HEK293 (cell line): ENCODE results near the gene ALOX12B.

Source experiments
- KLF7 ChIP-seq: fragments of 450-650 bp; formaldehyde crosslinking; IDR thresholded peaks from 2 replicates; pipeline ENCODE4 v1.5.1; 2016; ENCODE audit warnings: missing biosample characterization, missing genetic modification characterization, borderline replicate concordance
- KLF8 ChIP-seq: fragments of 450-650 bp; formaldehyde crosslinking; IDR thresholded peaks from 2 replicates; pipeline ENCODE4 v1.5.1; 2016; ENCODE audit warnings: missing biosample characterization, missing genetic modification characterization
- MYNN ChIP-seq: fragments of 450-650 bp; formaldehyde crosslinking; IDR thresholded peaks from 2 replicates; pipeline ENCODE4 v1.5.1; 2016; ENCODE audit warnings: missing biosample characterization, missing genetic modification characterization, borderline replicate concordance
- SP2 ChIP-seq: fragments of 450-650 bp; formaldehyde crosslinking; IDR thresholded peaks from 2 replicates; pipeline ENCODE4 v1.5.1; 2016; ENCODE audit warnings: missing biosample characterization, missing genetic modification characterization
- SP7 ChIP-seq: fragments of 450-650 bp; formaldehyde crosslinking; IDR thresholded peaks from 2 replicates; pipeline ENCODE4 v1.5.1; 2016; ENCODE audit warnings: missing biosample characterization, missing genetic modification characterization
- ZBTB17 ChIP-seq: fragments of 450-650 bp; formaldehyde crosslinking; IDR thresholded peaks from 2 replicates; pipeline ENCODE4 v1.5.1; 2016; ENCODE audit warnings: missing biosample characterization, missing genetic modification characterization
- ZBTB8A ChIP-seq: fragments of 450-650 bp; formaldehyde crosslinking; IDR thresholded peaks from 2 replicates; pipeline ENCODE4 v1.5.1; 2016; ENCODE audit warnings: missing biosample characterization, missing genetic modification characterization
- ZEB2 ChIP-seq: fragments of 450-650 bp; formaldehyde crosslinking; IDR thresholded peaks from 2 replicates; pipeline ENCODE4 v1.5.1; 2016; ENCODE audit warnings: missing biosample characterization, missing genetic modification characterization
- ZFHX2 ChIP-seq: fragments of 450-650 bp; formaldehyde crosslinking; conservative IDR thresholded peaks from 2 replicates; pipeline ENCODE4 v1.5.1; 2016; ENCODE audit warnings: missing biosample characterization, missing genetic modification characterization
- ZNF10 ChIP-seq: fragments of 450-650 bp; formaldehyde crosslinking; IDR thresholded peaks from 2 replicates; pipeline ENCODE4 v1.5.1; 2017; ENCODE audit warnings: missing biosample characterization, missing genetic modification characterization
- ZNF174 ChIP-seq: fragments of 450-650 bp; formaldehyde crosslinking; IDR thresholded peaks from 2 replicates; pipeline ENCODE4 v1.5.0; 2017; ENCODE audit warnings: missing biosample characterization, mild to moderate bottlenecking, missing genetic modification characterization
- ZNF24 ChIP-seq: fragments of 450-650 bp; formaldehyde crosslinking; IDR thresholded peaks from 2 replicates; pipeline ENCODE4 v1.5.1; 2016; ENCODE audit warnings: missing biosample characterization, missing genetic modification characterization
- ZNF302 ChIP-seq: fragments of 450-650 bp; formaldehyde crosslinking; IDR thresholded peaks from 2 replicates; pipeline ENCODE4 v1.5.1; 2016; ENCODE audit warnings: missing biosample characterization, missing genetic modification characterization, low read depth
- ZNF416 ChIP-seq: fragments of 450-650 bp; formaldehyde crosslinking; IDR thresholded peaks from 2 replicates; pipeline ENCODE4 v1.5.1; 2016; ENCODE audit warnings: missing biosample characterization, missing genetic modification characterization
- ZNF548 ChIP-seq: fragments of 450-650 bp; formaldehyde crosslinking; IDR thresholded peaks from 2 replicates; pipeline ENCODE4 v1.5.1; 2016; ENCODE audit warnings: missing biosample characterization, missing genetic modification characterization
- ZNF555 ChIP-seq: fragments of 450-650 bp; formaldehyde crosslinking; conservative IDR thresholded peaks from 2 replicates; pipeline ENCODE4 v1.5.1; 2017; ENCODE audit warnings: missing biosample characterization, mild to moderate bottlenecking, missing genetic modification characterization, inconsistent platforms
- ZNF600 ChIP-seq: fragments of 450-650 bp; formaldehyde crosslinking; IDR thresholded peaks from 2 replicates; pipeline ENCODE4 v1.5.1; 2016; ENCODE audit warnings: missing biosample characterization, missing genetic modification characterization
- ZNF629 ChIP-seq: fragments of 450-650 bp; formaldehyde crosslinking; IDR thresholded peaks from 2 replicates; pipeline ENCODE4 v1.5.1; 2017; ENCODE audit warnings: missing biosample characterization, missing genetic modification characterization
- ZNF670 ChIP-seq: fragments of 450-650 bp; formaldehyde crosslinking; IDR thresholded peaks from 2 replicates; pipeline ENCODE4 v1.5.1; 2016; ENCODE audit warnings: missing biosample characterization, missing genetic modification characterization, low read depth
- ZNF837 ChIP-seq: fragments of 450-650 bp; formaldehyde crosslinking; IDR thresholded peaks from 2 replicates; pipeline ENCODE4 v1.5.1; 2016; ENCODE audit warnings: missing biosample characterization, missing genetic modification characterization
- ZNF843 ChIP-seq: fragments of 450-650 bp; formaldehyde crosslinking; IDR thresholded peaks from 2 replicates; pipeline ENCODE4 v1.5.1; 2016; ENCODE audit warnings: missing biosample characterization, missing genetic modification characterization
- TF ChIP-seq, protein P1 (sequence below): fragments of 450-650 bp; formaldehyde crosslinking; IDR thresholded peaks from 2 replicates; pipeline ENCODE4 v1.5.1; 2017; ENCODE audit warnings: missing biosample characterization, missing genetic modification characterization
- TF ChIP-seq, protein P2 (sequence below): fragments of 450-650 bp; formaldehyde crosslinking; conservative IDR thresholded peaks from 2 replicates; pipeline ENCODE4 v1.5.1; 2016; ENCODE audit warnings: low read depth, missing biosample characterization, missing genetic modification characterization
- TF ChIP-seq, protein P3 (sequence below): fragments of 450-650 bp; formaldehyde crosslinking; IDR thresholded peaks from 2 replicates; pipeline ENCODE4 v1.5.1; 2017; ENCODE audit warnings: missing biosample characterization, missing genetic modification characterization
- TF ChIP-seq, protein P4 (sequence below): sonication (generic); formaldehyde crosslinking; IDR thresholded peaks from 2 replicates; pipeline ENCODE4 v1.8.1; 2022; ENCODE audit warnings: mild to moderate bottlenecking, moderate library complexity, missing genetic modification reagents
- TF ChIP-seq, protein P5 (sequence below): fragments of 450-650 bp; formaldehyde crosslinking; IDR thresholded peaks from 2 replicates; pipeline ENCODE4 v1.5.1; 2016; ENCODE audit warnings: missing biosample characterization, missing genetic modification characterization
- TF ChIP-seq, protein P6 (sequence below): fragments of 450-650 bp; formaldehyde crosslinking; IDR thresholded peaks from 2 replicates; pipeline ENCODE4 v1.5.1; 2016; ENCODE audit warnings: missing biosample characterization, missing genetic modification characterization

Gene ALOX12B

DNA sequence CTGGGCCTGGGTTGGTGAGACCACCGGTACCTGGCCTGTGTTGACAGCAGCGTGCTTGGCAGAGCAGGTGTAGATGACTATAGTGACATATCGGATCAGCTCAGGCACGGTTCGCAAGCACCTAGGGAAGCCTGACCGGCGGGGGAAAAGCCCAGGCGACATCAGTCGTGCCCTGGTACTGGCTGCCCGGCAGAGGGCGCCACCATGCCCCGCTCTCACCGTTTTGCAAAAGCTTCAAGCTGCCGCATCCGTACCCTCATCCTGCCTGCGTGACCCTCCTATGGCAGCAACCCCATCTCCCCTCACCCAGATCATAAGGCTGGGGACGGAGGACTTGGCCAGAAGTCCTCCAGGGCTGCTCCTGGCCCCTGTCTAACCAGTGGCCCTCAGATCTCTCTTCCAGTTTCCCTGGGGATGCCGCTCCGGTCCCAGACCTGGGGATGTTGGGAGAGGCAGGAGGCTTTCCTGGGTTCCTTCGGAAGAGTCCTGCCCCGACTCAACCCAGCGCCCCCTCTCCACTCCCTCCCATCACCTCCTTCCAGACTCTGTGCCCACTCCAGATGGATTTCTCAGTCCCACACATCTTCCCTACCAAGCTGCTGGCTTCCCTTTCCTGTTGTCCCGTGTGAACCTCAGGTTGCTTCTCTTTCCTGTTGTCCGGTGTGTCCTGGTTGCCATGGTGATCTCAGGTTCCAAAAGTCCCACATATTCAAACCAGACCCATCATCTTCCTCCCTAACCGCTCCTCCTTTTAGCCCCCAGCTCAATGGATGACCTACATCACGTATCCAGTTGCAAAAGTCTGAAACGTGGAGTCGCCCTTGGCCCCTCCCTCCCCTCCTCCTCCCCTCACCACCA, 13.7 kb downstream of the ALOX12B start (continued):
- TF ChIP-seq, protein P1, sequence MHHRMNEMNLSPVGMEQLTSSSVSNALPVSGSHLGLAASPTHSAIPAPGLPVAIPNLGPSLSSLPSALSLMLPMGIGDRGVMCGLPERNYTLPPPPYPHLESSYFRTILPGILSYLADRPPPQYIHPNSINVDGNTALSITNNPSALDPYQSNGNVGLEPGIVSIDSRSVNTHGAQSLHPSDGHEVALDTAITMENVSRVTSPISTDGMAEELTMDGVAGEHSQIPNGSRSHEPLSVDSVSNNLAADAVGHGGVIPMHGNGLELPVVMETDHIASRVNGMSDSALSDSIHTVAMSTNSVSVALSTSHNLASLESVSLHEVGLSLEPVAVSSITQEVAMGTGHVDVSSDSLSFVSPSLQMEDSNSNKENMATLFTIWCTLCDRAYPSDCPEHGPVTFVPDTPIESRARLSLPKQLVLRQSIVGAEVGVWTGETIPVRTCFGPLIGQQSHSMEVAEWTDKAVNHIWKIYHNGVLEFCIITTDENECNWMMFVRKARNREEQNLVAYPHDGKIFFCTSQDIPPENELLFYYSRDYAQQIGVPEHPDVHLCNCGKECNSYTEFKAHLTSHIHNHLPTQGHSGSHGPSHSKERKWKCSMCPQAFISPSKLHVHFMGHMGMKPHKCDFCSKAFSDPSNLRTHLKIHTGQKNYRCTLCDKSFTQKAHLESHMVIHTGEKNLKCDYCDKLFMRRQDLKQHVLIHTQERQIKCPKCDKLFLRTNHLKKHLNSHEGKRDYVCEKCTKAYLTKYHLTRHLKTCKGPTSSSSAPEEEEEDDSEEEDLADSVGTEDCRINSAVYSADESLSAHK (tag by site-specific recombination) = no peak
- TF ChIP-seq ZNF174 (tag by site-specific recombination) (no peak), MYNN (tag by site-specific recombination) (0 out of 2 replicates have a peak, but pooled peaks have one; percentile 13), ZFHX2 (tag by site-specific recombination) (0 out of 2 replicates have a peak, but pooled peaks have one; percentile 5), SP7 (tag by site-specific recombination) (peak; percentile 43; the same call in 1 of the 2 replicates), SP2 (no peak), ZNF416 (tag by site-specific recombination) (peak; percentile 91), ZNF600 (tag by site-specific recombination) (peak; percentile 62), ZNF629 (tag by site-specific recombination) (peak; percentile 45; the same call in 1 of the 2 replicates), ZNF837 (tag by site-specific recombination) (no peak), KLF7 (tag by site-specific recombination) (no peak), ZBTB8A (tag by site-specific recombination) (0 out of 2 replicates have a peak, but pooled peaks have one; percentile 23), ZNF10 (tag by site-specific recombination) (no peak), ZNF548 (tag by site-specific recombination) (no peak), ZNF670 (tag by site-specific recombination) (no peak), KLF8 (tag by site-specific recombination) (no peak), ZNF24 (no peak), ZNF555 (no peak), ZBTB17 (tag by site-specific recombination) (peak; percentile 69), ZNF843 (tag by site-specific recombination) (no peak), ZEB2 (tag by site-specific recombination) (peak; percentile 27; the same call in 1 of the 2 replicates), ZNF302 (no peak)
- TF ChIP-seq, protein P2, sequence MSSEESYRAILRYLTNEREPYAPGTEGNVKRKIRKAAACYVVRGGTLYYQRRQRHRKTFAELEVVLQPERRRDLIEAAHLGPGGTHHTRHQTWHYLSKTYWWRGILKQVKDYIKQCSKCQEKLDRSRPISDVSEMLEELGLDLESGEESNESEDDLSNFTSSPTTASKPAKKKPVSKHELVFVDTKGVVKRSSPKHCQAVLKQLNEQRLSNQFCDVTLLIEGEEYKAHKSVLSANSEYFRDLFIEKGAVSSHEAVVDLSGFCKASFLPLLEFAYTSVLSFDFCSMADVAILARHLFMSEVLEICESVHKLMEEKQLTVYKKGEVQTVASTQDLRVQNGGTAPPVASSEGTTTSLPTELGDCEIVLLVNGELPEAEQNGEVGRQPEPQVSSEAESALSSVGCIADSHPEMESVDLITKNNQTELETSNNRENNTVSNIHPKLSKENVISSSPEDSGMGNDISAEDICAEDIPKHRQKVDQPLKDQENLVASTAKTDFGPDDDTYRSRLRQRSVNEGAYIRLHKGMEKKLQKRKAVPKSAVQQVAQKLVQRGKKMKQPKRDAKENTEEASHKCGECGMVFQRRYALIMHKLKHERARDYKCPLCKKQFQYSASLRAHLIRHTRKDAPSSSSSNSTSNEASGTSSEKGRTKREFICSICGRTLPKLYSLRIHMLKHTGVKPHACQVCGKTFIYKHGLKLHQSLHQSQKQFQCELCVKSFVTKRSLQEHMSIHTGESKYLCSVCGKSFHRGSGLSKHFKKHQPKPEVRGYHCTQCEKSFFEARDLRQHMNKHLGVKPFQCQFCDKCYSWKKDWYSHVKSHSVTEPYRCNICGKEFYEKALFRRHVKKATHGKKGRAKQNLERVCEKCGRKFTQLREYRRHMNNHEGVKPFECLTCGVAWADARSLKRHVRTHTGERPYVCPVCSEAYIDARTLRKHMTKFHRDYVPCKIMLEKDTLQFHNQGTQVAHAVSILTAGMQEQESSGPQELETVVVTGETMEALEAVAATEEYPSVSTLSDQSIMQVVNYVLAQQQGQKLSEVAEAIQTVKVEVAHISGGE (tag by site-specific recombination) = peak; percentile 62
- TF ChIP-seq, protein P3, sequence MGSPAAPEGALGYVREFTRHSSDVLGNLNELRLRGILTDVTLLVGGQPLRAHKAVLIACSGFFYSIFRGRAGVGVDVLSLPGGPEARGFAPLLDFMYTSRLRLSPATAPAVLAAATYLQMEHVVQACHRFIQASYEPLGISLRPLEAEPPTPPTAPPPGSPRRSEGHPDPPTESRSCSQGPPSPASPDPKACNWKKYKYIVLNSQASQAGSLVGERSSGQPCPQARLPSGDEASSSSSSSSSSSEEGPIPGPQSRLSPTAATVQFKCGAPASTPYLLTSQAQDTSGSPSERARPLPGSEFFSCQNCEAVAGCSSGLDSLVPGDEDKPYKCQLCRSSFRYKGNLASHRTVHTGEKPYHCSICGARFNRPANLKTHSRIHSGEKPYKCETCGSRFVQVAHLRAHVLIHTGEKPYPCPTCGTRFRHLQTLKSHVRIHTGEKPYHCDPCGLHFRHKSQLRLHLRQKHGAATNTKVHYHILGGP = no peak
- TF ChIP-seq, protein P4, sequence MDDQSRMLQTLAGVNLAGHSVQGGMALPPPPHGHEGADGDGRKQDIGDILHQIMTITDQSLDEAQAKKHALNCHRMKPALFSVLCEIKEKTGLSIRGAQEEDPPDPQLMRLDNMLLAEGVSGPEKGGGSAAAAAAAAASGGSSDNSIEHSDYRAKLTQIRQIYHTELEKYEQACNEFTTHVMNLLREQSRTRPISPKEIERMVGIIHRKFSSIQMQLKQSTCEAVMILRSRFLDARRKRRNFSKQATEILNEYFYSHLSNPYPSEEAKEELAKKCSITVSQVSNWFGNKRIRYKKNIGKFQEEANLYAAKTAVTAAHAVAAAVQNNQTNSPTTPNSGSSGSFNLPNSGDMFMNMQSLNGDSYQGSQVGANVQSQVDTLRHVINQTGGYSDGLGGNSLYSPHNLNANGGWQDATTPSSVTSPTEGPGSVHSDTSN = no peak
- TF ChIP-seq, protein P5, sequence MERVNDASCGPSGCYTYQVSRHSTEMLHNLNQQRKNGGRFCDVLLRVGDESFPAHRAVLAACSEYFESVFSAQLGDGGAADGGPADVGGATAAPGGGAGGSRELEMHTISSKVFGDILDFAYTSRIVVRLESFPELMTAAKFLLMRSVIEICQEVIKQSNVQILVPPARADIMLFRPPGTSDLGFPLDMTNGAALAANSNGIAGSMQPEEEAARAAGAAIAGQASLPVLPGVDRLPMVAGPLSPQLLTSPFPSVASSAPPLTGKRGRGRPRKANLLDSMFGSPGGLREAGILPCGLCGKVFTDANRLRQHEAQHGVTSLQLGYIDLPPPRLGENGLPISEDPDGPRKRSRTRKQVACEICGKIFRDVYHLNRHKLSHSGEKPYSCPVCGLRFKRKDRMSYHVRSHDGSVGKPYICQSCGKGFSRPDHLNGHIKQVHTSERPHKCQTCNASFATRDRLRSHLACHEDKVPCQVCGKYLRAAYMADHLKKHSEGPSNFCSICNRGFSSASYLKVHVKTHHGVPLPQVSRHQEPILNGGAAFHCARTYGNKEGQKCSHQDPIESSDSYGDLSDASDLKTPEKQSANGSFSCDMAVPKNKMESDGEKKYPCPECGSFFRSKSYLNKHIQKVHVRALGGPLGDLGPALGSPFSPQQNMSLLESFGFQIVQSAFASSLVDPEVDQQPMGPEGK (tag by site-specific recombination) = 0 out of 2 replicates have a peak, but pooled peaks have one; percentile 36
- TF ChIP-seq, protein P6, sequence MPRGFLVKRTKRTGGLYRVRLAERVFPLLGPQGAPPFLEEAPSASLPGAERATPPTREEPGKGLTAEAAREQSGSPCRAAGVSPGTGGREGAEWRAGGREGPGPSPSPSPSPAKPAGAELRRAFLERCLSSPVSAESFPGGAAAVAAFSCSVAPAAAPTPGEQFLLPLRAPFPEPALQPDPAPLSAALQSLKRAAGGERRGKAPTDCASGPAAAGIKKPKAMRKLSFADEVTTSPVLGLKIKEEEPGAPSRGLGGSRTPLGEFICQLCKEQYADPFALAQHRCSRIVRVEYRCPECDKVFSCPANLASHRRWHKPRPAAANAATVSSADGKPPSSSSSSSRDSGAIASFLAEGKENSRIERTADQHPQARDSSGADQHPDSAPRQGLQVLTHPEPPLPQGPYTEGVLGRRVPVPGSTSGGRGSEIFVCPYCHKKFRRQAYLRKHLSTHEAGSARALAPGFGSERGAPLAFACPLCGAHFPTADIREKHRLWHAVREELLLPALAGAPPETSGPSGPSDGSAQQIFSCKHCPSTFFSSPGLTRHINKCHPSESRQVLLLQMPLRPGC (tag by site-specific recombination) = no peak
